H1 (cell line): ENCODE results near the gene PIGZ. TPM values are rescaled to one million over a fixed set of nuclear protein-coding genes. Genes with fewer than 3 reads are reported as not detected.
A peak's percentile ranks its signal among the peaks of the same experiment; 100 is the strongest.

Source experiments
- CHD1 ChIP-seq: IDR thresholded peaks from 2 replicates; pipeline ENCODE4 v1.6.1; 2012; ENCODE audit warnings: low read depth, low read length, improper control_type of control experiment
- CTCF ChIP-seq, 3 experiments: IDR thresholded peaks; 1 replicate in 2 of 3; 2 replicates in 1 of 3; pipeline versions ENCODE4 v1.5.1 to v1.6.1; 2011; ENCODE audit warnings: low read length in 3 of 3, mild to moderate bottlenecking in 3 of 3, inconsistent platforms in 2 of 3, low read depth in 1 of 3, moderate library complexity in 1 of 3; ENCODE audit not compliant: insufficient read depth in 1 of 3; ENCODE audit errors: control extremely low read depth in 1 of 3
- polyA plus RNA-seq, 7 experiments: library from polyadenylated mRNA; depleted of rRNA in 3 of 7; stranded (reverse) in 5 of 7; unstranded in 2 of 7; fragments of >200 nt in 5 of 7; fragments of 200-250 nt in 2 of 7; gene quantifications; 1 replicate in 5 of 7; 2 replicates in 1 of 7; 4 replicates in 1 of 7; pipeline versions ENCODE4 v1.2.1 to v1.2.3, GENCODE V29; 2011 to 2013; ENCODE audit warnings: missing spikeins in 2 of 7, mixed read lengths in 2 of 7
- total RNA-seq: library from RNA; stranded (reverse); fragmentation: NEBNext Ultra II Directional; extraction: Animal tissue kit (Norgen Biotek cat#: 25700); gene quantifications from 2 replicates; pipeline ENCODE4 v1.2.1, GENCODE V29; 2021

PIGZ gene
- total and polyA plus RNA-seq, 2 of the 8 experiments (the other 6 are each of a cell fraction or from before 2014, with no cell fraction given): 0.32 TPM; not detected in 1

DNA sequence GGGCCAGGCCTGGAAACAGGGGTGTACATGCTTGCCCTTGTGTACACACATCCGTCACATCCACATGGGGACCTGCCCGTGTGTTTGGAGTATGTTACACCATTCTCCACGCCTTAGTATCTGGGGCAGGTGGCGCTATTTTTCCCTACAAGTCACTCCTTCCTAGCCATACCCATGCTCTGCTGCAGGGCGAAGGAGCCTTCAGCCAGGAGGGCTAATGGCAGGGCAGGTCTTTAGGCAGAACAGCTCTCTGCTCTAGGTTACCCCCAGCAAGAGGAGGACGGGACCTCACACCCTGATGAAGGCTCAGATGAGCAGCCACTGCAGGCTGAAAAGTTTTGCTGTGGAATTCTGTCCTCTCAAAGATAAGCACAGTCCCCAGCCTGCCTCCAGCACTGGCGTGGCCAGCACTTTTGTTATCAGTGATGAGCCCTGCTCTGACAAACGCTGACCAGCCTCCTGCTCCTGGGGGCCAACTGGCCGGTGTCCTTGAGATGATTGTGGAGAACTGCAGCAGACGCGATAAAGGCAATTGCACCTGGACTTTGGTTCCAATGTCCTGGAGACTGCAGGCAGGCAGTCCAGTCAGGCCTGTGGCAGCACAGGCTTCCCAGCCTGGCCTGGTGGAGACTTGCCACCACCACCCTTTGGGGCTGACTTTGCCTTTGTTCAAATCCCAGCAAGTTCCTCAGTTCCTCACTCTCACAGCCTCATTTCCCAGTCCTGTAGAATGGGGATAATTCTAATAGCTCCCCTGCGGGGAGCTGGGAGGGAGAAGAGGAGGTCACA is 19.8 kb upstream of the PIGZ start (continued):
- TF ChIP-seq CTCF (IDR thresholded peaks at IDR 0.05; ENCODE audit: control extremely low read depth in 1 of 3, insufficient read depth in 1 of 3, low read depth in 1 of 3, low read length in 3 of 3) (peak in 2 of 3 experiments; percentile 62 to 63; a peak in 3 of 4 replicates), CHD1 (no peak)
